Endothelial cell of hepatic sinusoid (primary cell): ENCODE data around the gene NCOA5.

ENCODE experiments used
- in situ Hi-C: cut with HindIII; loops from 2 replicates; pipeline ENCODE4 v1.10.0; 2017; ENCODE audit warnings: low sequenced_read_pairs

Gene NCOA5

GRCh38 chr20:46089417-46090388 lies at the start of gene NCOA5:
TSS of gene NCOA5 (minus strand) at chr20:46089962. CDS start at chr20:46079424, 10,538 bp downstream.
- in situ Hi-C loops, result no loop called here

- in situ Hi-C loops, result no loop called here
These were observed 49.6 kb upstream of the NCOA5 start for GRCh38 chr20:46139266-46139889.

- in situ Hi-C loops, result no loop called here
These were observed 48.1 kb upstream of the NCOA5 start for GRCh38 chr20:46137816-46138215.

- in situ Hi-C loops, result no loop called here
These were observed 46.3 kb upstream of the NCOA5 start for GRCh38 chr20:46135856-46136633.

- in situ Hi-C loops, result no loop called here
These were observed 45.0 kb upstream of the NCOA5 start for GRCh38 chr20:46134716-46135115.

GRCh38 chr20:46133886-46134654 lies 44.3 kb upstream of the NCOA5 start:
- in situ Hi-C loops, result no loop called here

- in situ Hi-C loops, result no loop called here
These were observed 43.0 kb upstream of the NCOA5 start for GRCh38 chr20:46132705-46133120.

GRCh38 chr20:46131396-46131795 lies 41.6 kb upstream of the NCOA5 start:
- in situ Hi-C loops, result no loop called here

GRCh38 chr20:46130534-46130933 lies 40.8 kb upstream of the NCOA5 start:
- in situ Hi-C loops, result no loop called here

GRCh38 chr20:46129955-46130481 lies 40.3 kb upstream of the NCOA5 start:
- in situ Hi-C loops, result no loop called here

GRCh38 chr20:46128310-46129151 lies 38.8 kb upstream of the NCOA5 start:
- in situ Hi-C loops, result no loop called here

GRCh38 chr20:46127396-46128010 lies 37.7 kb upstream of the NCOA5 start:
- in situ Hi-C loops, result no loop called here

GRCh38 chr20:46126440-46127056 lies 36.8 kb upstream of the NCOA5 start:
- in situ Hi-C loops, result no loop called here

- in situ Hi-C loops, result no loop called here
These were observed 33.9 kb upstream of the NCOA5 start for GRCh38 chr20:46123482-46124245.

- in situ Hi-C loops, result no loop called here
These were observed 33.0 kb upstream of the NCOA5 start for GRCh38 chr20:46122516-46123481.

GRCh38 chr20:46122071-46122470 lies 32.3 kb upstream of the NCOA5 start:
- in situ Hi-C loops, result no loop called here
